AG04450 (cell line): ENCODE measurements around the gene FIZ1. TPM values are rescaled to one million over a fixed set of nuclear protein-coding genes. Genes with fewer than 3 reads are reported as not detected.
A peak's percentile ranks its signal among the peaks of the same experiment; 100 is the strongest.

Experiments
- CTCF ChIA-PET: fragments of 300-600, 350-600 bp; formaldehyde crosslinking; extraction: SDS; loops from one replicate; lab custom pipeline; 2022; ENCODE audit warnings: antibody characterized with exemption, inconsistent platforms; lab: Charles Lee
- POLR2A ChIA-PET: fragments of 350-600 bp; formaldehyde crosslinking; extraction: SDS; loops from one replicate; lab custom pipeline; 2021; ENCODE audit warnings: antibody characterized with exemption, inconsistent platforms; lab: Yijun Ruan, JAX
- DNase-seq: peaks from one replicate; pipeline ENCODE4 v3.0.0-alpha.2; 2011; ENCODE audit warnings: low read depth, low spot score
- H3K27ac ChIP-seq: one replicate; pipeline ENCODE4 v1.5.1; 2012; ENCODE audit warnings: low read depth, low read length, control low read depth
- H3K27me3 ChIP-seq: one replicate; pipeline ENCODE4 v1.6.0; 2012; ENCODE audit warnings: low read length; ENCODE audit not compliant: control insufficient read depth, insufficient read depth
- H3K4me3 ChIP-seq: 2 replicates; pipeline ENCODE4 v1.5.1; 2011; ENCODE audit warnings: mild to moderate bottlenecking, low read depth, low read length, control low read depth
- H3K9me3 ChIP-seq: 2 replicates; pipeline ENCODE4 v1.5.1; 2012; ENCODE audit warnings: low read length; ENCODE audit not compliant: control insufficient read depth, insufficient read depth
- CTCF ChIP-seq: IDR thresholded peaks from 2 replicates; pipeline ENCODE4 v1.5.1; 2011; ENCODE audit warnings: low read depth, low read length, control low read depth, inconsistent platforms
- polyA plus RNA-seq: library from polyadenylated mRNA; depleted of rRNA; stranded (reverse); fragments of >200 nt; gene quantifications from 2 replicates; pipeline ENCODE4 v1.2.3, GENCODE V29; 2011

The FIZ1 gene
- polyA plus RNA-seq, 1 experiment, result 3.7 TPM

GRCh38 chr19:55645512-55645881, 46.2 kb upstream of the FIZ1 start:
- no peak overlapping the region for H3K27ac ChIP-seq
- TF ChIP-seq CTCF, result no peak
- ChIA-PET POLR2A (interaction anchor here (0.7 to 1.7 kb wide), 2 partner anchors 13 to 104 kb away, joined by 3 read pairs; no protein-coding TSS in a partner anchor), CTCF (interaction anchor here (0.7 to 2.1 kb wide), 4 partner anchors 9 to 178 kb away, joined by 3 to 6 read pairs (median 4); no protein-coding TSS in a partner anchor)
- no peaks in the 10 kb centered on the region for H3K27me3 ChIP-seq
- no peak for DNase-seq
- H3K4me3 ChIP-seq, result no peak overlapping the region
- no peaks in the 10 kb centered on the region; the same call in 1 of the 2 replicates for H3K9me3 ChIP-seq

- CTCF ChIA-PET, result interaction anchor here (0.6 to 2.1 kb wide), 5 partner anchors 8 to 177 kb away, joined by 3 to 7 read pairs (median 4); no protein-coding TSS in a partner anchor
These were observed 45.7 kb upstream of the FIZ1 start for GRCh38 chr19:55644842-55645511.

GRCh38 chr19:55644191-55644833, 45.0 kb upstream of the FIZ1 start:
- CTCF ChIA-PET, result interaction anchor here (0.6 to 1.5 kb wide), 2 partner anchors 9 to 141 kb away, joined by 4 to 7 read pairs; no protein-coding TSS in a partner anchor
- Histone ChIP-seq H3K27me3 (no peaks in the 10 kb centered on the region), H3K27ac (no peak overlapping the region), H3K4me3 (peak overlapping the region; percentile 84), H3K9me3 (no peaks in the 10 kb centered on the region; the same call in 1 of the 2 replicates)
- no peak for DNase-seq
- POLR2A ChIA-PET, result interaction anchor here (1.7 kb wide), 1 partner anchor 12 kb away, joined by 3 read pairs; no protein-coding TSS in a partner anchor
- no peak for TF ChIP-seq CTCF

More at GRCh38 chr19:55644842-55645511, 45.7 kb upstream of the FIZ1 start:
- H3K27ac ChIP-seq, result no peak overlapping the region
- DNase-seq, result no peak
- H3K4me3 ChIP-seq, result peak overlapping the region; percentile 84
- POLR2A ChIA-PET, result interaction anchor here (0.7 to 1.7 kb wide), 2 partner anchors 12 to 103 kb away, joined by 3 read pairs; no protein-coding TSS in a partner anchor
- no peaks in the 10 kb centered on the region for H3K27me3 ChIP-seq
- H3K9me3 ChIP-seq, result no peaks in the 10 kb centered on the region; the same call in 1 of the 2 replicates
- TF ChIP-seq CTCF, result no peak

GRCh38 chr19:55643887-55644176, 44.5 kb upstream of the FIZ1 start:
- H3K27ac ChIP-seq, result peak overlapping the region; percentile 52
- ChIA-PET POLR2A (no interaction called here), CTCF (interaction anchor here (1.5 kb wide), 1 partner anchor 9 kb away, joined by 7 read pairs; no protein-coding TSS in a partner anchor)
- DNase-seq, result no peak
- no peaks in the 10 kb centered on the region for H3K27me3 ChIP-seq
- no peak for TF ChIP-seq CTCF
- peak overlapping the region; percentile 84 for H3K4me3 ChIP-seq
- no peaks in the 10 kb centered on the region; the same call in 1 of the 2 replicates for H3K9me3 ChIP-seq
